ENCODE results near the gene LSP1.

LSP1 gene

DNA sequence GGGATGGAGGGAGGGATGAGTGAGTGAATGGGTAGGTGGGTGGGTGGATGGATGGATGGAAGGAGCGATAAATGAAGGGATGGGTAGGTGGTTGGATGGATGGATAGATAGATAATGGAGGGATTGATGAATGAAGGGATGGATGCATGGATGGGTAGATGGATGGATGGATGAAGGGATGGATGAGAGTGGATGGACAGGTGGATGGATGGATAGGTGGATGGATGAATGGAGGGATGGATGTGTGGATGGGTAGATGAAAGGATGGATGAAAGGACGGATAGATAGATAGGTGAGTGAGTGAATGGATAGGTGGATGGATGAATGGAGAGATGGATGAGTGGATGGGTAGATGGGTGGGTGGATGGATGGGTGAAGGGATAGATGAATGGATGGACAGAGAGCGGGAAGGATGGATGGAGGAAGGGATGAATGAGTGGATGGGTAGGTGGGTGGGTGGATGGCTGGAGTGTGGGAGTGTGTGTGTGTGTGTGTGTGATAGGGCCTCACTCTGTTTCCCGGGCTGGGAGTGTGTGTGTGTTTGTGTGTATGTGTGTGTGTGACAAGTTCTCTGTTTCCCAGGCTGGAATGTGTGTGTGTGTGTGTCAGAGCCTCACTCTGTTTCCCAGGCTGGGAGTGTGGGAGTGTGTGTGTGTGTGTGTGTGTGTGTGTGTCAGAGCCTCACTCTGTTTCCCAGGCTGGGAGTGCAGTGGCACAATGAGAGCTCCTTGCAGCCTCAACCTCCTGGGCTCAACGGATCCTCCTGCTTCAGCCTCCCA, 40.9 kb downstream of the LSP1 start:
- DNase-seq = no peak

DNA sequence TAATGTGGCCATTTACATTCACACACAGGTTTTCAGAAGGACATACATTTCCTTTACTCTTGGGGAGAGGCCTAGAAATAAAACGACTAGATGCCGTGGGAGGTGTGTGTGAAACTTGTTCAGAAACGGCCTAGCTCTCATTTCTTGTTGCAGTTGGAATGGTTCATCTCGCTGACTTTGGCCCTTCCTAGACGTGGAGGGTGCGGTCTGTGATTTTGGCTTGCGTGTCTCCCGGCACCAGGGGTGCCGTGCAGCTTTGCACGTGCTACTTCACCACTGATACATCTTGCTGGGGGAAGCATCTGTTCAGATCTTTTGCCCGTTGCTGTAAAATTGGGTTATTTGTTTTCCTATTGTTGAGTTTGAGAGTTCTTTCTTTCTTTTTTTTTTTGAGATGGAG, 41.9 kb downstream of the LSP1 start:
- DNase-seq = no peak

DNA sequence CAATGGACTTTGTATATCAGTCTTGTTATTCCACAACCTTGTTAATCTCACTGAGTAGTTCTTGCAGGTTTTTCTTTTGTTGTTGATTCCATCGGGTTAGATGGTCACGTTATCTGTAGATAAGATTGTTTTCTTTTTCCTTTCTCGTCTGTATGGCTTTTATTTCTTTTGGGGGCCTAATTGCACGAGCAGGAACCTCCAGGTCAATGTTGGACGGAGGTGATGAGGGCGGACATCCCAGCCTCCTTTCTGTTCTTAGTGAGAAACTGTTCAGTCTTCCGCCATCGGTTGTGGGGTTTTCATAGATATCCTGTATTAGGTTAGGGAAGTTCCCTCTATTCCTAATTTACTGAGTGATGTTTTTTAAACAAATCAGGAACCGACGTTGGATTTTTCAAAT, 43.6 kb downstream of the LSP1 start:
- no peak for DNase-seq

DNA sequence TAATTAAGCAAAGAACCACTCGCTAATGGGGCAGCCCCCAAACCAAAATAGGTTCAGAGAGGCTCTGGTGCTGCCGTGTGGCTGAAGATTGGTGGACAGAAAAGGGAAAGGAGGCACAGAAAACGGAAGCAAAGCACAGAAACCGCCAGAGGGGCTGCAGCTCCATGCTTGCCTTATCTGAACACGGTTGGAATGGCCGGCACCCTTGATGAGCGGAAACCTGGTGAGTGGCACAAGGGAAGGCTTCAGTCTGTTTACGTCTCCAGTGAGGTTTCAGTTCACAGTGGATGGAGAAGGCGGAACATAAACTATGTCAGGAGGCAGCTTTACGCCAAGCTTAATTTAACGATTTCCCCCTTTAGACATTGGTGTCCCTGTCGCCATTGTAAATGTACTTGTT, 44.0 kb downstream of the LSP1 start:
- no peak for DNase-seq

DNA sequence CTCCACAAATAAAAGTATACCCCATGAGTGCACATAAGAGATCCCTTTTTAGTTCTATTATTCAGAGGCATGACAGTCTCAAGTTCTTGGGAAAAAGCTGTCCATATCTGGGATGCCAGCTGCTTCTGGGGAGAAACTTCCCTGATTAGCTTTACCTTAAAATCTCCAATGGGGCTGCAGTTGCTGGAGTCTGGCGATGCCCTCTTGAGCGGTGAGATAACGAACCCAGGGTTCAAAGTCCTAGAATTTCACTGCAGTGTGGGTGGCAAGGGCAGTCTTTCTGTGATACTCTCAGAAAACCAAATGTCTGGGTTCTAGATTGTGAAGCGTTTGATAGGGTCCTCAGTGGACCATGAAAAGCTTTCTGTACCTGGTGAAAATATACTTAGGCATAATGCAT, 46.2 kb downstream of the LSP1 start:
- DNase-seq = no peak

DNA sequence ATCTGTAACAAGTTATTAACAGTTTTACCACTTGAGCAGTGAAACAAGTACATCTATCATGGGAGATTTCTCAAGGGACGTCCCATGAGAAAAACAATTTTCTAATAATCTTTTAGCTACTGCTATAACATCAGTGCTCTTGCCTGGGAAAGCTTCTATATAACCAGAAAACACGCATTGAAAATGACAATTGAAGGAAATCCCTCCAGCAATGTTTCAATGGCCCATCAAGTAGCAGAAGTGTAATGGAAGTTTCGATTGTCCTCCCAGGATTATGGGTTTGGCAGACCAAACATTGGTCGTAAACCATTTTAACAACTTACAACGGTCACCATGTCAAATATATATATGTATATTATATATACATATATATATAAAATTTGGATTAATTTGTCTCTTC, 46.8 kb downstream of the LSP1 start:
- DNase-seq = no peak

DNA sequence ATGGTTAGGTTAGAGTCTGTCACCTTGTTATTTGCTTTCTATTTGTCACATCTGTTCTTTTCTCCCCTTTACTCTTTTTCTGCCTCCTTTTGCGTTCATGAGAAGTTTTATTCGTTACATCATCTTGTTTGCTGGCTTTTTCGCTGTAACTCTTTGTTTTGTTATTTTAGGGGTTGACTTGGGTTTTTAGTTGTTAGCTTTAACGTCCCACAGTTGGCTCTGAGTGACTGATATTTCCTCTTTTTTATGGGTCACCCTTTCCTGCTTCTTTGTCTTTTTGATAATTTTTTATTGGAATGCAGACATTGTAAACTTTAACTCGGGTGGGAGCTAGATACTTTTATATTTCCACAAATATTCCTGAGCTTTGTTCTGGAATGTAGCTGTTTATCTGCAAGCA, 53.3 kb downstream of the LSP1 start:
- no peak for DNase-seq

DNA sequence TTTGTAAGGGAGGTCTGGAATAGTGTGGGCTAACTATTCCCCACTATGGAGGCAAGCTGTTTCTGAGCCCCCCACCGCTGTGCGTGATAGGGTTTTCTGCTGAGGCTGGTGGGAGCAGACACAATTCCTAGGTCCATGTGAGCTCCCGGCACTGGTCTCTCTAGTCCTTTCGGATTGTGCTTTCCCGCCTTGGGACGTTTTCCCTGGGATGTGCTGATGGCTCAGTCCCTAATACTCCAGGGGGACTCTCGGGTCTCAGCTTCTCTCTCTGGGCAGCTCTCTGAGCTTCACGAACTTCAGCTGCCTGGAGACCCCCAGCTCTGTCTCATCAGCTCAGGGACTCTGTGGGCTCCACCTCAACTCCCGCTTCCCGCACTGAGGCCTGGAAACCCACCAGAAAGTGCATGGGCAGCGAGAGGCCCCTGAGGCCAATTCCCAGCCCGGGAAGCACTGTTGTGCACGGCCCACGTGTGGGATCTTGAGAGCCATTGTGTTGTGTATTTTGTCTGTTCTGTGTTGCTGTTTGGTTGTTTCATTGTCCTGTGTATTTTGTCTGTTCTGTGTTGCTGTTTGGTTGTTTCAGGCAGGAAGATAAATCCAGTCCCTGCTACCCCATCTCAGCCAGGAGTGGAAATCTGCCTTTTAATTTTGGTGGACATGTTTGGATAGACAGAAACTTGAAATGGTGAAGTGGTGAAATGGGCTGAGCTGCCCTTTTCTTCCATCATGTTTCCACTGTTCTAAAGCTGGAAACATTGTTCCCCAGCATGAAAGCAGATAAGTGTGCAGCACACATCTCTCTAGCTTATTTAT, 53.9 kb downstream of the LSP1 start:
- no peak for DNase-seq

DNA sequence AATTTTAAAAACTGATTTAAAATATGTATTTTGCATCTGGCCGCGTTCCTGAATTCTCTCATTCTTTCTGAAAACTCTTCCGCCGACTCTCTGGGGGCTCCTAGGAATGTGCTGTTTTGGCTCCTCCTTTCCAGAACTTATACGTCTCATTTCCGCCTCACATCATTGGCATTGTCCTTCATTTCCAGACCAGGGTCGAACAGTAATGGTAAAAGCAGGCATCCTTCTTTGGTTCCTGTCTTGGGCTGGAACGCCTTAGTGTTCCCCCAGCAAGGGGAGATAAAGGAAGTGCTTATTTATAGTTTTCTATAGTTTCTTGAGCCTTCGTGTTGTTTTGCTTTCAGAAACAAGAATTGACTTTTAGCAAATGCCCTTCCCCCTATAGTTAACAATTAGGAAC, 55.7 kb downstream of the LSP1 start:
- DNase-seq = no peak

DNA sequence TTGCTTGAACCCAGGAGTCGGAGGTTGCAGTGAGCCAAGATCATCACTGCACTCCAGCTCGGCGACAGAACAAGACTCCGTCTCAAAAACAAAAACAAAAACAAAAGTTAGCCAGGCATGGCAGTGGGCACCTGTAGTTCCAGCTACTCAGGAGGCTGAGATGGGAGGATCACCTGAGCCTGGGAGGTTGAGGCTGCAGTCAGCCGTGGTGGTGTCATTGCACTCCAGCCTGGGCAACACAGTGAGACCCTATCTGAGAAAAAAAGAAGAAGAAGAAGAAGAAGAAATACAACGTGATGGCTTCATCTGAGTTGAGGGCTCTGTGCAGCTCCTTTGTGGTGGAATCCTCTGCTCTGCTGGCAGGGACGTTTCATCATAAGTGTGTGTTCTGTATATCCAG, 56.6 kb downstream of the LSP1 start:
- no peak for DNase-seq

DNA sequence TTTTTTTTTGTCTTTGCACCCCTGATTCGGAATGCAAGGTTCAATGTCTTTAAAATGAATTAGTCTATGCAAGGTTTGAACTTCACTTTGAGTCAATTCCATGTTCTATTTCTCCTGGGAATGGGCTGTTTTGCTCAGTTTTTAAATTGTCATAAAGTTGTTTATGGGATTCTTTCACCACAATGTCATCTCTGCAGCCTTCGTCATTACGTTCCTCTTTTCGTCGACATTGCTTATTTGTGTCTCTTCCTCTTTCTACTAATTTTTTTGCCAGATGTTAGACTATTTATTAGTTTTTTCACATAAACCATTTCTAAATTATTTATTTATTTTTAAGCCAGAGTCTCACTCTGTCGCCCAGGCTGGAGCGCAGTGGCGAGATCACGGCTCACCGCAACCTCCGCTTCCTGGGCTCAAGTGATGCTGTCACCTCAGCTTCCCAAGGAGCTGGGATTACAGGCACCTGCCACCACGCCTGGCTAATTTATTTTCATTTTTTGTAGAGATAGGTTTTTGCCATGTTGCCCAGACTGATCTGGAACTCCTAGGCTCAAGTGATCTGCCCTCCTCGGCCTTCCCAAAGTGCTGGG, 59.5 kb downstream of the LSP1 start:
- no peak for DNase-seq

DNA sequence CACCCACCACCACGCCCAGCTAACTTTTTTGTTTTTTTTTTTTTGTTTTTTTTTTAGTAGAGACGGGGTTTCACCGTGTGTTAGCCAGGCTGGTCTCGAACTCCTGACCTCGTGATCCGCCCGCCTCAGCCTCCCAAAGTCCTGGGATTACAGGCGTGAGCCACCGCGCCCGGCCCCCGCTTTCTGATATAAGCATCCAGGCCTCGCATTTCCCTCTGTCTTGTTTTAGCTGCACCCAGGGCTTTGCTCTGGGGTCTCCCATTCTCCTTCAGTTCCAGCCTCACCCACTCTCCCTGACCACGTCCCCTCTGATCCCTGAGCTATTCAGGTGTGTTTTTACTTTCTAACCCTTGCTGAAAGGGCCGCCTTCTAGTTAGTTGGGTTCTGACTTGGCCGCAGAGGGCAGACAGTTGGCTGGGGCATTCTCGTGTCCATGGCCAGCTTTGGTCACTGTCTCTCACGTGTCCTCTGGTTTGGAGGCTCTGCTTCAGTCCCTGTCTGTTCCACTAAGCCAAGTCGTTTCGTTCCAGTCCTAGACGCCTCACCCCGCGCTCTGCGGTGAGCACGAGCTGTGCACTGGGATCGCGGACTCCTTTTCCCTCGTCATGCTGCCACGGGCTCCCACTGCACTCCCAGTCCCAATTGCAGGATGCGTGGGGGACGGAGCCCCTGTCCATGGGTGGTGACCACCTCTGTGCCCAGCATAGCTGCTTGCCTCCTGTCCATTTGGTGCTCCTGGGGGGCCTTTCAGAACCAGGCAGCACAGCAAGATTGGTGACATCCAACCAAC, 60.6 kb downstream of the LSP1 start:
- no peak for DNase-seq

DNA sequence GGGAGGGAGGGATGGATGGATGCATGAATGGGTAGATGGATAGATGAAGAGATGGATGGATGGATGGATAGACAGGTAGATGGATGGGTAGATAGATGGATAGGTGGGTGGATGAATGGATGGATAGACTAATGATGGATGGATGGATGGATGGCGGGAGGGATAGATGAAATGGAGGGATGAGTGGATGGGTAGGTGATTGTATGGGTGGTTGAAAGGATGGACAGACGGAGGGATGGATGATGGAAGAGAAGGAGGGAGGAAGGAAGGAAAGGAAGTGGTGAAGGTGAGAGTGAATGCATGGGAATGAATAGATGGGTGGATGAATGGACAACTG, 62.9 kb downstream of the LSP1 start:
- DNase-seq = no peak

DNA sequence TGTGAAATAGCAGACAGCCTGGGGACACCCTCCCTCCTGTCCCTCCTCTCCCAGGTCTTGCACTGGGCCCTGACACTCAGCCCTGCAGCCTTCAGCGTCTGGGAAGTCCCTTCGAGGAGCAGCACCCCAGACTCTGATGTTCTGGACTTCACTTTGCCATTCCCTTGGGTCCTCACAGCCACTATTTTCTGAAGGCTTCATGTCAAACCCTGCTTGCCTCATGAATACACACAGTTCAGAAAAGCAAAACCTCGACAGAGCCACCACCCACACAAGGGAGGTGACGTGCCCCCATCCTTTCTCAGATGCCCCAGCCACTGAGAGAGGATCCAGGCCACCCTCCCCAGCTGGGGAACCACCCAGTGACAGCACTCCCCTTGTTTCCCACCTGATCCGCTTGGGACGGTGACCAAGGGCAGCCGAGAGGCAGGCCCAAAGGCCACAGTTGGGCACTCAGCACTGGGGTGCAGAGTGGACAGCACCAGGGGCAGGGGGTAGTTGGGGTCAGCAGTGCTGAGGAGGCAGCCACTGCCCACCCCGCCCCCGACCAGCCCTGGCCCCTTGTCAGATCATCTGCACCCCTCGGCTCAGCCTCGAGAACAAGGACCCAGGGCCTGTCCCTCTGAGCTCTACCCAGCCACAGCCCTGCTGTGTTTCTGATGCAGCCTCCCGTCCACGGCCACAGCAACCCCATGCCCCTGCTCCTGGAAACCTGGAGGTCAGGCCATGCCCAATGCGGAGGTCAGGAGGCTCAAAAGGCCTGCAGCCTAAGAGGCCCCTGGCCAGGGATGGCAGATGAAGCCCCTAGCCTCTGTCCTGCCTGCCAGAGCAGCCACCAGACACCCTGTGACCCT, 63.5 kb downstream of the LSP1 start:
- no peak for DNase-seq

DNA sequence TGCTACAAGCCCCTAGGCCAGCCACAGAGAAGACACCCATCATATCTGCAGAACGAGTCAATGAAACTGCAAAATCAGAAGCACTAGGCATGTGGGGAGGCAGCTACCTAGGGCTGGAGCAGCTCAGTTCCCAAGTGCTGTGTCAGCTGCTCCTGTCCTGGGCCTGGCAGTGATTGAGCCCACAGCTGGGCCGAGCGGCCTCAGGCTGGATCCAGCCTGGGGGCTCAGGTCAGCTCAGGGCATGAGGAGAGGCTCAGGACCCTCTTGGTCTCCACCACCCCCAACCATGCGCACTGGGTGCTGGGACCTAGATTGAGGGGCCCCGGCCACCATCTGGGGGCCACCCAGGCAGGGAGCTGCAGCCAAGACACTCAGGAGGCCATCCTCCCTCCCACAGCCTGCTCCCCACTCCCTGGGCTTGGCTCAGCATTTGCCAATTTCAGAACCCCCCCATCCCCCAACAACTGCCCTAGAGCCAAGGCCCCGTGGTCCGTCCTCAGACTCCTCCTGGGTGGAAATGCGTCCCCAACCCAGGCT, 64.2 kb downstream of the LSP1 start:
- no peak for DNase-seq

DNA sequence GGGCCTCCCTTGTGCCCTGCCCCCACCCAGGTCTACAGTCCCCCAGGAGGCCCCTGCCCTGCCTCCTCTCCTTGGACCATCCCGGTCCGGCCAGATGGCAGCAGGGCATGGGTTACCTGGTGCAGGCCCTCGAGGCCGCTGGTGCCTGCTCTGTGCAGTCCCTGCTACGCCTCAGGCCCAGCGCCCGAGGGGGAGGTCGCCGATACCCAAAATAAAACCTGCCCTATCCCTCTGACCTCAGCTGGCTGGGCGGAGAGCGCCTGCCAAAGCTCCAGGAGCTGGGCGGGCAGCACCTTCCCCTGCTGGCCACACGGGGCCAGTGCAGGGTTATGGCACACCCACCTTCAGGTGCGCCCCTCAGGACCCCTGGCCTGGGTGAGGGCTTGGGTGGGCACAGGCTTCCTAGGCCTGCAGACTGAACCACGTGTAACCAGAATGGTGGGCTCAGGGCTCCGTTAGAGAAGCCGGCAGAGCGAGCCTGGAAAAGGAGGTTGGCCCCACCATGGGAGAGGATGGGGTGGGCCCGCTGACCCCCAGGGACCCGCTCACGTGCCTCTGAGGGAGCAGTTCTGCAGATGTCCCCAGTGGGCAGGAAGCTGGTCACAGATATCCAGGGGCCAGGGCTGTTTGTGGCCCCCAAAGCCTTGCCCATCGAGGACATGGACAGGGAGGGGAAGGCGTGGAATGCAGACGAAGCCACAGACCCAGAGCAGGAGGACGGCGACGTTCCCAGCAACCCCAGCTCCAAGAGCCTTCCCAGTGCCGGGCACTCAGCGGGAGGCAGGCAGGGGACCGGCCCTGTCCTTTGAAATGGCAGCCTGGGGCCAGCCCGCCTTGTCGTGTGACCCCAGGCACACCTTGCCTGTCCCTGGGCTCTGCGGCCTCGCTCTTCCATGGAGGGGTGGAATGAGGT, 64.9 kb downstream of the LSP1 start:
- no peak for DNase-seq

DNA sequence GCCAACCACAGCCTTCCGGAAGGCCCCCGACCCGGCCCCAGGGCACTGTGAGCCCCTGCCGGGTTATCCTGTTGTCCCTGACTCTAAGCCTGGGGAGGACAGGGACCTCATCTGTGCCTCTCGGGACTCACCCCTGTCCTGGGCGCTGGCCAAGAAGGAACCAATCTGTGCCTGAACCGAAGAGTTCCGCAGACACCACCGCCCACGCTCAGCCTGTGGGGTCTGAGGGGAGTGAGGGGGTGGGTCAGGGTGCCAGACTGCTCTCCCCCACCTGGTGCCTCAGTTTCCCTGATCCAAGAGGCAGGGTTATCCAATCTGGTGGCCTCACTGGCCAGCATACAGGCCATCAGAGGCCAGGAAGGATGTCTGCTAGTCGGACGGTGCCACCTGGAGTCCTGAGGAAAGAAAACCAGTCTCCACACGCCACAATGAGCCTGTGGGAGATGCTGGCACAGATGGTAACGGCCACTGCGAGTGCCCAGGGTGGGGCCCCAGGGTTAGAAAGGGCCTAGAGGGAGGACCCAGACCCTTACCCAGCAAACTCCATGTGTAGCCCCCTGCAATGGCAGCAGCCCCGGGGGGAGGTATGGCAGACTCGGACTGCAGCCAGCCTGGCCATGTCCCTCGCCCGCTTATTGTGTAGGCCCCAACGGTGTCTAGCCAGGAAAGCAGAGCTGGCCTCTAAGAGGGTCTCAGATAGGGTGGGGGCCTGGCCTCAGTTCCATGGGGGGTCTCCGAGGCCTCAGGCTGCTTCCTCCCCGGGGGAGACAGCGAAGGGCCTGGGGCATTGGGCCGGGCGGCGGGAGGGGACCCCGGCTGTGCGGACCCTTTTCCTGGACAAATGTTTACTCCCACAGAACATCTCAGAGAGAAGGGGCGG, 65.8 kb downstream of the LSP1 start:
- DNase-seq = no peak

DNA sequence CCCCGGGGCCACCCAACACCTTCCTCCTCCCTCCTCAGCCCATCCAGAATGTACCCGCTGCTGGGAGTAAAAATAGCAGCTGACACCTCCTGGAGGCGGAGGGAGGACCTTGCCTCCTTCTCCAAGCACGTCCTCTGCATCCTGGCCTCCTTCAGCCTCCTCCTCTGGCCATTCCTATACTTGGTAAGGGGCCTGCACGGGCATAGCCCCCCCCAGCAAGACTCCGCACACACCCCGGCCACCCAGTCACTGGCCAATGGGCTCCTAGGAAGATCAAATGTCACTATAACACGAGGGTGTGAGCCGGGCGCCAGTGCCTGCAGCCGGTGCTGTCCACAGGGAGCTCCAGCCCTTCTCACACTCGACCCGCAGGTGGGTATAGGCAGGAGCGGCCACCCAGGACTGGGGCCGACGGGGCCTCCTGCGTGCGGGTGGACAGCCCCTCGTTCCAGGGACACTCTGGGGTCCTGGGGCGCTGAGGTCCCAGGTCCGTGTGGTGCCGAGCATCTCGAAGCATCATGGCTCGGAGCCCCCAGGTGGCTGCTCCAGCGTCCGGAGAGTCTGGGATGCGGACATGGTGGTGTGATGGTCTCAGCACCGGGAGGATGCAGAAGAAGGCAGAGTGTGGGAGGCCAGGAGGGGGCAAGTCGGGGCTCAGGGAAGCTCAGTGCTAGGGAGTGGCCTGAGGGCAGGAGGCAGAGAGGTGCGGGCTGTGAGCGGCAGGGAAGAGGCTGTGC, 66.7 kb downstream of the LSP1 start, which contains the start of gene TNNT3:
Gene TNNT3, plus strand, starts transcription at position 313 of the 737 bp plus-strand sequence. CDS start 3,172 bp downstream, outside the sequence.
- no peak for DNase-seq

All from activated CD4-positive, CD25-positive, alpha-beta regulatory T cell (primary cell).